ENCODE results near the gene ARHGEF2. TPM values are rescaled to one million over a fixed set of nuclear protein-coding genes. Genes with fewer than 3 reads are reported as not detected.

ARHGEF2 gene
- total RNA-seq, 1 donor from 2014 or later = 197 TPM

- Histone ChIP-seq H3K27me3 (ENCODE audit: control insufficient read depth, insufficient read depth, low read length) (no peaks in the 10 kb centered on the region), H3K4me3 (ENCODE audit: low read depth, low read length) (peak within 1 kb of the TSS; percentile 87), H3K36me3 (ENCODE audit: control insufficient read depth, insufficient read depth, low read length) (peaks cover 2% of the 10 kb centered on the region)
- no peak for TF ChIP-seq CTCF (IDR thresholded peaks at IDR 0.05; ENCODE audit: insufficient read depth, low read length, poor library complexity, severe bottlenecking)
- peak; percentile 80 for DNase-seq (ENCODE audit: low read depth)
Measured at GRCh38 chr1:156020293-156021092, 42.1 kb upstream of the ARHGEF2 start, which contains the start of gene SSR2. Gene SSR2, minus strand, starts transcription at chr1:156020951. Its CDS starts 784 bp downstream, at chr1:156020167.

GRCh38 chr1:156019946-156020292 is 41.6 kb upstream of the ARHGEF2 start:
- DNase-seq (ENCODE audit: low read depth) = no peak
- Histone ChIP-seq H3K36me3 (ENCODE audit: control insufficient read depth, insufficient read depth, low read length) (peaks cover 2% of the 10 kb centered on the region), H3K4me3 (ENCODE audit: low read depth, low read length) (peak overlapping the region; percentile 87), H3K27me3 (ENCODE audit: control insufficient read depth, insufficient read depth, low read length) (no peaks in the 10 kb centered on the region)
- no peak for TF ChIP-seq CTCF (IDR thresholded peaks at IDR 0.05; ENCODE audit: insufficient read depth, low read length, poor library complexity, severe bottlenecking)

GRCh38 chr1:156014829-156015228 is 36.5 kb upstream of the ARHGEF2 start:
- H3K4me3 ChIP-seq (ENCODE audit: low read depth, low read length) = no peak overlapping the region
- no peaks in the 10 kb centered on the region for H3K27me3 ChIP-seq (ENCODE audit: control insufficient read depth, insufficient read depth, low read length)
- peaks cover 4% of the 10 kb centered on the region for H3K36me3 ChIP-seq (ENCODE audit: control insufficient read depth, insufficient read depth, low read length)
- no peak for DNase-seq (ENCODE audit: low read depth)
- TF ChIP-seq CTCF (IDR thresholded peaks at IDR 0.05; ENCODE audit: insufficient read depth, low read length, poor library complexity, severe bottlenecking) = no peak

GRCh38 chr1:156012051-156012817 is 33.9 kb upstream of the ARHGEF2 start:
- peaks cover 6% of the 10 kb centered on the region for H3K36me3 ChIP-seq (ENCODE audit: control insufficient read depth, insufficient read depth, low read length)
- H3K27me3 ChIP-seq (ENCODE audit: control insufficient read depth, insufficient read depth, low read length) = no peaks in the 10 kb centered on the region
- H3K4me3 ChIP-seq (ENCODE audit: low read depth, low read length) = no peak overlapping the region
- no peak for TF ChIP-seq CTCF (IDR thresholded peaks at IDR 0.05; ENCODE audit: insufficient read depth, low read length, poor library complexity, severe bottlenecking)
- no peak for DNase-seq (ENCODE audit: low read depth)

- Histone ChIP-seq H3K36me3 (ENCODE audit: control insufficient read depth, insufficient read depth, low read length) (peaks cover 4% of the 10 kb centered on the region), H3K27me3 (ENCODE audit: control insufficient read depth, insufficient read depth, low read length) (no peaks in the 10 kb centered on the region), H3K4me3 (ENCODE audit: low read depth, low read length) (no peak overlapping the region)
- no peak for DNase-seq (ENCODE audit: low read depth)
- no peak for TF ChIP-seq CTCF (IDR thresholded peaks at IDR 0.05; ENCODE audit: insufficient read depth, low read length, poor library complexity, severe bottlenecking)
Measured at GRCh38 chr1:156009404-156009803, 31.1 kb upstream of the ARHGEF2 start.

Measured in kidney epithelial cell (primary cell).